Activated gamma-delta T cell (primary cell): ENCODE data around the gene JMJD8.
"Not testable (repeated sequence)": the region's sequence is repeated elsewhere in the genome, so short reads cannot be mapped to it uniquely, and the experiment has no call there.

Experiments
- DNase-seq: peaks from one replicate; lab custom pipeline; 2025; lab: John Stamatoyannopoulos, UW

JMJD8 gene

DNA sequence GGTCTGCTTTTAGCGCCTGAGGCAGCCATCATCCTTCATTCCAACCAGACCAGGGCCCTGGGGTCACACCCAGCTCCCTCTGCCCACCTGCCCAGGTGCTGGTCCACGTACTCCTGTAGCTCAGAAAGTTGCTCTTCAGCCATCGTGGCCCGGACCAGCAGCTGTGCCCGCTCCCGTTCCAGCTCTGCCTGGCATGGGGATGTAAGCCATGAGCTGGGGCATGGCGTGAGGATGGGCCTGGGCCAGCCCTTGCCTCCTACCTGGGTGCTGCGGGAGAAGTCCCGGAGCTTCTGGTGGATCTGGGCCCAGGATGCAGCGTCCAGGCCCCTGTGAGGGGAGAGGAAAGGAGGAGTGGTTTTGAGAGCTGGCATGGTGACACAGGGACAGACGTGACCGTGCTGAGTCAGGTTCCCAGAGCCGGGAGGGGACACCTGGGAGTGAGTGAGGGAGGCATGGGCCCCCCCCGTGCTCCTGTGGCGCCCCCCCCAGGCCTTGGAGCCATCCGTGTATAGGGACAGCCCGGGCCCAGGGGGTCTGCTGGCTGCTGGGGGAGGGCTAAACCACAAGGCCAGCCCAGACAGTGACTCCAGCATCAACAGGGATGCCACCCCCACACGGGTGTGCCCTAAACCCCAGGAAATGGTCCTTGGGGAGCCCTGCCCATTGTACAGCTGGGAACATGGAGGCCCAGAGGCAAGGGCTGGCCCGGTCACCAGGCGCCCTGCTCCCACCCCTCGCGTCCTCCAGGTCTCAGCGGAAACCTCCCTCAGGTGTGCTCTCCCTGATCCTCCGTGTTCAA, 38.9 kb upstream of the JMJD8 start:
- no peak for DNase-seq

- peak; percentile 53 for DNase-seq
Measured at GRCh38 chr16:721765-722540, 37.8 kb upstream of the JMJD8 start.

DNA sequence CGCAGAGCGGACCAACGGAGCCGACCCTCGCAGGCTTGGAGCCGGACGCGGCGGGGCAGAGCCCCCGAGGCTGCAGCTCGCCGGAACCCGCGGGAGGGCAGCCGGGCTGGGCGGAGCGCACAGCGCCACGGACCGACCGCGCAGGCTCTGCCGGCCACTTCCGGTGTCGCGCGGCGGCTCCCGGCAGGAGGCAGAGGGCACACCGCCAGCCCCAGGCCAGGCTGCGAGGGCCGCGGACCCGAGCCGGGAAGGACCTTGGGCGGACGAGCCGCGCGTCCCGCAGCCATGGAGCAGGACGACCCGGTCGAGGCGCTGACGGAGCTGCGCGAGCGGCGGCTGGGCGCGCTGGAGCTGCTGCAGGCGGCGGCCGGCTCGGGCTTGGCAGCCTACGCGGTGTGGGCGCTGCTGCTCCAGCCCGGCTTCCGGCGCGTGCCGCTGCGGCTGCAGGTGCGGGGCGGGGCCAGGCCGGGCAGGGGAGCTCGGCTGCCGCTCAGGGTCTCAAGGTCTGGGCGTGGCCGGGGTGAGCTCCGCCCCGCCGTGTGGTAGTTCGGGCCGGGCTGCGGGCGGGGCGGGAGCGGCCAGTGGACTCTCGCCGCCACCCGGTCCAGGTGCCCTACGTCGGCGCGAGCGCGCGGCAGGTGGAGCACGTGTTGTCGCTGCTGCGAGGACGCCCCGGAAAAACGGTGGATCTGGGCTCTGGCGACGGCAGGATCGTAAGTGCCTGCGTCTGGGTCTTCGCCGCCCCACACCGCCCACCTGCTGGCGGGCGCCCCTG, 37.0 kb upstream of the JMJD8 start, which contains the start of gene ANTKMT:
Gene ANTKMT (plus strand): TSS at position 157 of the 775 bp plus-strand sequence. CDS start 129 bp downstream, at position 286.
- DNase-seq = peak; percentile 71

DNA sequence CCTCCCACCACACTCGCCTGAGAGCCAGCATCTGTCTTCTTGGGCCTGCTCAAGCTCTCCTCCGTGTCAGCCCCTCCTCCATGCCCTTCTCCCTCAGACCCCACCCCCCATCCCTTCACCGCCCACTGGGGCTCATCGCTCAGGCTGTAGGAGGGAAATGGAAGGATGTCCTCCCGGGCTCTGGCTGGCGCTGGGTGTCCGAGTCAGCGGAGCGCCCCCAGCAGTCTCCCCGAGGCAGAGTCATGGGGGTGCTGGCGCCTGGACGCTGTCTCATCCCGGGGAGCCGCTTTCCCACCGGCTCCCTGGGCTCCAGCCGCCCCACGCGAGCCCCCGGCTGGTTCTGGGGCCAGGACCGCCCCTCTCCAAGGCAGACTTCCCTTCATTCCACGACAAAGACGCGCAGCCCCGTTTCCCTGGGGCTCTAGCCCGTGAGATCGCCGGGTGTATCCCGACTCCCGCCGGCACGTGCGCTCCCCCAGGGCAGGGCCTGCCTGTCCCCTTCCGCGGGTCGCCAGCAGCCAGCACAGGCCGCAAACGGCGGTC, 36.4 kb upstream of the JMJD8 start:
- no peak for DNase-seq

GRCh38 chr16:719815-720446, 35.8 kb upstream of the JMJD8 start:
- no peak for DNase-seq

- no peak for DNase-seq
Measured at GRCh38 chr16:718922-719321, 34.8 kb upstream of the JMJD8 start.

DNA sequence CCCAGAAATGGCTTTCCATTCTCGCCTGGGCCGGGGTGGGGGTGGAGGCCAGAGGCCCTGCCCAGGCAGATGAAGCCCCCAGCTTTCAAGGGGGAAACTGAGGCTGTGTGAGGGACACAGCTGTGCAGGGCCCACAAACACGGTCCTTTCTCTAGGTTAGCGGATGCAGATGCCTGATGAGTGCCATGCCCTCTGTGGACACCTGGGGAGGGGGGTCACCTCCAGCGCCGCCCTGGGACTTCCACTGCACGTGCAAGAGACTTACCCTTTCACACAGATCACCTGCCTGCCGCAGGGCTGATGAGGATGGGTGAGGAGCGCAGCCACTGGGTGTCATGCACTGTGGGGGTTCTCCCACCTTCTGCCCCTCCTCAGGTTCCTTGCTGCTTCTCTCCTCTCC, 34.3 kb upstream of the JMJD8 start:
- DNase-seq = no peak

GRCh38 chr16:717450-718245, 33.5 kb upstream of the JMJD8 start:
- no peak for DNase-seq

DNA sequence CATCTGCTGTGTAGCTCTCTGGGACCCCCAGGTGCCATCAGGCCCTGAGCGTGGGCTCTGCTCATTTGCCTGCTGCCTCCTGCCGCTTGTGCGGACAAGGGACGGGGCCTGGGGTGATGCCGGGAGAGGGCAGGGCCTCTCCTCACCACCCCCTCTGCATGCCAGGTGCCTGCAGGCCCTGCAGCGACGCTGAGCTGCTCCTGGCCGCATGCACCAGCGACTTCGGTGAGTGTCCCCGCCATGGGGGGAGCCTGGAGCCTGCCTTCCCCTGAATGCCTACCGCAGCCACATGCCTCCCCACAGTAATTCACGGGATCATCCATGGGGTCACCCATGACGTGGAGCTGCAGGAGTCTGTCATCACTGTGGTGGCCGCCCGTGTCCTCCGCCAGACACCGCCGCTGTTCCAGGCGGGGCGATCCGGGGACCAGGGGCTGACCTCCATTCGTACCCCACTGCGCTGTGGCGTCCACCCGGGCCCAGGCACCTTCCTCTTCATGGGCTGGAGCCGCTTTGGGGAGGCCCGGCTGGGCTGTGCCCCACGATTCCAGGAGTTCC, 32.7 kb upstream of the JMJD8 start:
- no peak for DNase-seq

GRCh38 chr16:716200-716568, 32.0 kb upstream of the JMJD8 start:
- DNase-seq = no peak

GRCh38 chr16:715477-716199, 31.5 kb upstream of the JMJD8 start:
- DNase-seq = no peak

DNA sequence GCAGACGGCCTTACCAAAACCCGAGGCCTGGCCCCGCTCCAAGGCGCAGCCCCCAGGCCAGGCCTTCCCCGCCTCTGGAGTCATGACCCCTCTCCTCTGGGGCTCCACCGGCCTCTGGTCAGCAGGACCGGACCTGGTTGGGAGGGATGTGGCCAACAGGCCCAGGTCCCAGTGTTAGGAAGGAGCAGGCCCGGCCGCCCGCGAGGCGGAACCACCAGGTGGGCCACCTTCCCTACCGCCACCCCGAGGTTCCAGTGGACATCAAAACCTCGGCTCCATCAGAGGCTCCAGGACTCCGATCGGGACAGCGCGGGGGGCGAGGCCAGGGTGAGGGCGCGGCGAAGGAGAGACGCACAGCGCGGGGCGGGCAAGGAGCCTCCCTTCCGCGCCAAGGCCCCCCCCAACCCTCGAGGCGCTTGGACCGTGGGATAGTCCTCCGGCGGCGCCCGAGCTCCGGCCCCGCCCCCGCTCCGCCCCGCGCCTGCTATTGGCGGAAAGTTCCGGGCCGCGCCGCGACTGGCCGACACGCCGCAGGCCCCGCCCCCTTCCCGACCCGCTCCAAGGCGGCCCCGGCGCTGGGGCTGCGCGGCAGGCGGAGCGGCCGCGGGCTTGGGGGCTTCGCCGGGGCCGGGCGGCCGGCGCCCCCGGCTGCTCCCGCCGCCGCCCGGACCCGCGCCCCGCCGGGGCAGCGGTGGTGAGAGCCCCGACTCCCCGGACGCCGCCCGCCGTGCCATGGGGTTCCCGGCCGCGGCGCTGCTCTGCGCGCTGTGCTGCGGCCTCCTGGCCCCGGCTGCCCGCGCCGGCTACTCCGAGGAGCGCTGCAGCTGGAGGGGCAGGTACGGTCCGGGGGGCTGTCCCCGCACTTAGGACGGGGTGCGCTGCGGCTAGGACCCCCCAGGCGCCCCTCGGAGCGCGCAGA, 30.7 kb upstream of the JMJD8 start, which contains the start of gene METRN:
Gene METRN (plus strand): TSS at position 561 of the 919 bp plus-strand sequence. CDS start 172 bp downstream, at position 733.
- DNase-seq = peak; percentile 81

GRCh38 chr16:714079-714478, 29.9 kb upstream of the JMJD8 start:
- DNase-seq = no peak

DNA sequence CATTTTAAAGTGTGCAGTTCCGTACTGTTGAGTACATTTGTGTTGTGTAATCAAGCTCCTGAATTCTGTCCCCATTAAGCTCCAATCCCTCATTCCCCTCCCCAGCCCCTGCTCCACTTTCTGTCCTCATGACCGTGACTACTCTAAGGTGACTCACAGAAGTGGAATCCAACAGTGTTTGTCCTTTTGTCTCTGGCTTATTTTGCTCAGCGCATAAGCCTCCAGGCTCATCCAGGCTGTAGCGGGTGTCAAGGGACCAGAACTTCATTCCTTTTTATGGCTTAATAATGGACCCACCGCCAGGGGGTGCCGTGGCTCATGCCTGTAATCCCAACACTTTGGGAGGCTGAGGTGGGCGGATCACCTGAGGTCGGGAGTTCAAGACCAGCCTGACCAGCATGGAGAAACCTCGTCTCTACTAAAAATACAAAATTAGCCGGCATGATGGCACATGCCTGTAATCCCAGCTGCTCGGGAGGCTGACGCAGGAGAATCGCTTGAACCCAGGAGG, 28.7 kb upstream of the JMJD8 start:
- not testable (repeated sequence) for DNase-seq

DNA sequence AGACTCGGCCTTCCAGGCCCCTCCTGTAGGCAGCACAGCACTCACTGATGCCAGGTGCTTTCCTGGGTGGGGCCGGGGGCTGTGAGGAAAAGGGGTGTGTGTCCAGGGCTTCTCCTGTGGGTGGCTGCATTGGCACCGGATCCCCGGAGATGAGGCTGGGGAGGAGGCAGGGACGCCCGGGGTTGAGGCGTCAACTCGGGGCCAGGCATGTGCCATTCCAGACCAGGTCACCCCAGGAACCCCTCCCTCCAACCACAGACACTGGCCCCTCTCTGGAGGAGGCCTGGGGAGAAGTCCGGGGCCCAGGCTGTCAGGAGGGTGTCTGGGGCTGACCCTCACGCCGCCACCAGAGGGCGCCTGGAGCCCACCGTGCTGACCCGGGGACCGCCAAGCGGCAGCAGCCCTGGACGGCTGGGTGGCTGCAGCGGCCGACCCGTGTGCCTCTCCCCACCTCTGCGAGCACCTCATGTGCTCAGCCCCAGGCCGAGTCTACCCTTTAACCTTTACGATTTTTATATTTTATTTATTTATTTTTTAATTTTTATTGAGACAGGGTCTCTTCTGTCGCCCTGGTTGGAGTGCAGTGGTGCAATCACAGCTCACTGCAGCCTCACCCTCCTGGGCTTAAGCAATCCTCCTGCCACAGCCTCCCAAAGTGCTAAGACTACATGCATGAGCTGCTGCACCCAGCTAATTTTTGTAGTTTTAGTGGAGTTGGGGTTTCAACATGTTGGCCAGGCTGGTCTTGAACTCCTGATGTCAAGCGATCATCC, 27.6 kb upstream of the JMJD8 start:
- peak; percentile 64 for DNase-seq

- DNase-seq = no peak
Measured at GRCh38 chr16:711084-711483, 26.9 kb upstream of the JMJD8 start.

GRCh38 chr16:710500-711075, 26.5 kb upstream of the JMJD8 start:
- DNase-seq = no peak
